ENCODE results near the gene PTPRR. TPM values are rescaled to one million over a fixed set of nuclear protein-coding genes. Genes with fewer than 3 reads are reported as not detected.

Gene PTPRR
- total and polyA plus RNA-seq, 4 donors, result 0.02 to 0.08 TPM; not detected in 2

DNA sequence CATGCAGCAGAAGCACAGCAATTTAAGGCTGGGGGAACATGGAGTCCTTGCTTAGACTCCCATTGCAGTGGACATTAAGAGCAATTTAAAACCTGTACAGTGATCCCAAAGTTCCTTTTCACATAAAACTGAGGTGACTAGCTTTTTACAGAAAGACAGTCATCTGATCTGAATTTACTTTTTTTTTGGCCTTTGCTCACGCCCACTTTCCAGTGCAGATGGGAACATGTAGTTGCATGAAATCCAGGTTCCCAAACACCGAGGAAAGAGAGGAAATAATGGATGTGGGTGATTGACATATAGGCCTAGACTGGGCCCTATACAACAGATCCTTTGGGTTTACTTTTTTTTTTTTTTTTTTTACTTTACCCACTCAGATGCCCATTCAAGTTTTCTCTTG is 156.9 kb downstream of the PTPRR start:
- TF ChIP-seq, protein P1, sequence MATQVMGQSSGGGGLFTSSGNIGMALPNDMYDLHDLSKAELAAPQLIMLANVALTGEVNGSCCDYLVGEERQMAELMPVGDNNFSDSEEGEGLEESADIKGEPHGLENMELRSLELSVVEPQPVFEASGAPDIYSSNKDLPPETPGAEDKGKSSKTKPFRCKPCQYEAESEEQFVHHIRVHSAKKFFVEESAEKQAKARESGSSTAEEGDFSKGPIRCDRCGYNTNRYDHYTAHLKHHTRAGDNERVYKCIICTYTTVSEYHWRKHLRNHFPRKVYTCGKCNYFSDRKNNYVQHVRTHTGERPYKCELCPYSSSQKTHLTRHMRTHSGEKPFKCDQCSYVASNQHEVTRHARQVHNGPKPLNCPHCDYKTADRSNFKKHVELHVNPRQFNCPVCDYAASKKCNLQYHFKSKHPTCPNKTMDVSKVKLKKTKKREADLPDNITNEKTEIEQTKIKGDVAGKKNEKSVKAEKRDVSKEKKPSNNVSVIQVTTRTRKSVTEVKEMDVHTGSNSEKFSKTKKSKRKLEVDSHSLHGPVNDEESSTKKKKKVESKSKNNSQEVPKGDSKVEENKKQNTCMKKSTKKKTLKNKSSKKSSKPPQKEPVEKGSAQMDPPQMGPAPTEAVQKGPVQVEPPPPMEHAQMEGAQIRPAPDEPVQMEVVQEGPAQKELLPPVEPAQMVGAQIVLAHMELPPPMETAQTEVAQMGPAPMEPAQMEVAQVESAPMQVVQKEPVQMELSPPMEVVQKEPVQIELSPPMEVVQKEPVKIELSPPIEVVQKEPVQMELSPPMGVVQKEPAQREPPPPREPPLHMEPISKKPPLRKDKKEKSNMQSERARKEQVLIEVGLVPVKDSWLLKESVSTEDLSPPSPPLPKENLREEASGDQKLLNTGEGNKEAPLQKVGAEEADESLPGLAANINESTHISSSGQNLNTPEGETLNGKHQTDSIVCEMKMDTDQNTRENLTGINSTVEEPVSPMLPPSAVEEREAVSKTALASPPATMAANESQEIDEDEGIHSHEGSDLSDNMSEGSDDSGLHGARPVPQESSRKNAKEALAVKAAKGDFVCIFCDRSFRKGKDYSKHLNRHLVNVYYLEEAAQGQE (IDR thresholded peaks at IDR 0.05), result no peak
- TF ChIP-seq, protein P2, sequence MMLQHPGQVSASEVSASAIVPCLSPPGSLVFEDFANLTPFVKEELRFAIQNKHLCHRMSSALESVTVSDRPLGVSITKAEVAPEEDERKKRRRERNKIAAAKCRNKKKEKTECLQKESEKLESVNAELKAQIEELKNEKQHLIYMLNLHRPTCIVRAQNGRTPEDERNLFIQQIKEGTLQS (IDR thresholded peaks at IDR 0.05), result no peak
- no peak for TF ChIP-seq JUND (IDR thresholded peaks at IDR 0.05)
- TF ChIP-seq FOXA2 (IDR thresholded peaks at IDR 0.05), result no peak
- no peak for TF ChIP-seq TAF1 (conservative IDR thresholded peaks at IDR 0.05)
- Histone ChIP-seq H3K36me3 (ENCODE audit: control insufficient read depth in 4 of 4, insufficient read depth in 3 of 4, low read depth in 1 of 4, low read length in 3 of 4) (no peaks in the 10 kb centered on the region), H3K9me3 (ENCODE audit: control insufficient read depth in 4 of 4, low read length in 3 of 4) (no peaks in the 10 kb centered on the region), H3K9ac (ENCODE audit: low read depth in 1 of 2, low read length in 2 of 2) (no peak overlapping the region), H3K27me3 (ENCODE audit: control insufficient read depth in 4 of 4, insufficient read depth in 4 of 4, low read length in 3 of 4) (peaks cover 0 to 2% (median 0%) of the 10 kb centered on the region in 4 donors), H3K4me3 (ENCODE audit: low read depth in 1 of 3, low read length in 3 of 3) (no peak overlapping the region), H3K4me1 (ENCODE audit: control insufficient read depth in 4 of 4, insufficient read depth in 4 of 4, low read length in 3 of 4) (no peaks in the 10 kb centered on the region), H3K27ac (ENCODE audit: low read depth in 1 of 2, low read length in 2 of 2) (no peak overlapping the region)
- WGBS, result 80% methylated on average over 2 of the region's 2 CpGs
- DNase-seq (ENCODE audit: low spot score), result no peak

DNA sequence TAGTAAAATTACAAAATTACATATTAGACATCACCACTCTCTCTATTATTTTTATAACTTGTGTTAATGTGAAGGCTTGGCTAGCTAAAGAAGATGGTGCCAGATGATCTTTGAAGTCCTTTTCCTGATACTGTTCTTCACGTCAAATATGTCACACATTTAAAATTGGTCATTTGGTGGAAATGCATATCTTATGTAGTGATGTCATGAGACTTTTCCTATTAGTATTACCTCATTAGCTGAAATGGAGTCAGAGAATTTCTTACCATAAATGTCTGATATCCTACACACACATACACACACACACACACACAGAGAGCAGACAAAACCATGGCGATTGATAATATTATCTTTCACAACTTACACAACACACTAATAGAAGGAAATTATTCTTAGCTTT is 158.5 kb downstream of the PTPRR start:
- no peak for DNase-seq (ENCODE audit: low spot score)
- 82% methylated on average over 2 of the region's 2 CpGs for WGBS
- H3K27ac ChIP-seq (ENCODE audit: low read depth in 1 of 2, low read length in 2 of 2), result no peak overlapping the region

More for the DNA sequence above, 158.5 kb downstream of the PTPRR start:
- Histone ChIP-seq H3K36me3 (ENCODE audit: control insufficient read depth in 4 of 4, insufficient read depth in 3 of 4, low read depth in 1 of 4, low read length in 3 of 4) (no peaks in the 10 kb centered on the region), H3K27me3 (ENCODE audit: control insufficient read depth in 4 of 4, insufficient read depth in 4 of 4, low read length in 3 of 4) (peaks cover 0 to 2% (median 0%) of the 10 kb centered on the region in 4 donors), H3K4me3 (ENCODE audit: low read depth in 1 of 3, low read length in 3 of 3) (no peak overlapping the region), H3K9ac (ENCODE audit: low read depth in 1 of 2, low read length in 2 of 2) (no peak overlapping the region), H3K9me3 (ENCODE audit: control insufficient read depth in 4 of 4, low read length in 3 of 4) (no peaks in the 10 kb centered on the region), H3K4me1 (ENCODE audit: control insufficient read depth in 4 of 4, insufficient read depth in 4 of 4, low read length in 3 of 4) (no peaks in the 10 kb centered on the region)
- TF ChIP-seq FOXA1 (IDR thresholded peaks at IDR 0.05), result no peak
- TF ChIP-seq SP1 (IDR thresholded peaks at IDR 0.05), result no peak
- no peak for TF ChIP-seq HNF4G (IDR thresholded peaks at IDR 0.05)
- TF ChIP-seq HNF4A (conservative IDR thresholded peaks at IDR 0.05), result no peak
- no peak for TF ChIP-seq RAD21 (IDR thresholded peaks at IDR 0.05)
- no peak for TF ChIP-seq JUND (IDR thresholded peaks at IDR 0.05)
- TF ChIP-seq, protein P1 (IDR thresholded peaks at IDR 0.05), result no peak
- no peak for TF ChIP-seq RXRA (IDR thresholded peaks at IDR 0.05)
- TF ChIP-seq, protein P3, sequence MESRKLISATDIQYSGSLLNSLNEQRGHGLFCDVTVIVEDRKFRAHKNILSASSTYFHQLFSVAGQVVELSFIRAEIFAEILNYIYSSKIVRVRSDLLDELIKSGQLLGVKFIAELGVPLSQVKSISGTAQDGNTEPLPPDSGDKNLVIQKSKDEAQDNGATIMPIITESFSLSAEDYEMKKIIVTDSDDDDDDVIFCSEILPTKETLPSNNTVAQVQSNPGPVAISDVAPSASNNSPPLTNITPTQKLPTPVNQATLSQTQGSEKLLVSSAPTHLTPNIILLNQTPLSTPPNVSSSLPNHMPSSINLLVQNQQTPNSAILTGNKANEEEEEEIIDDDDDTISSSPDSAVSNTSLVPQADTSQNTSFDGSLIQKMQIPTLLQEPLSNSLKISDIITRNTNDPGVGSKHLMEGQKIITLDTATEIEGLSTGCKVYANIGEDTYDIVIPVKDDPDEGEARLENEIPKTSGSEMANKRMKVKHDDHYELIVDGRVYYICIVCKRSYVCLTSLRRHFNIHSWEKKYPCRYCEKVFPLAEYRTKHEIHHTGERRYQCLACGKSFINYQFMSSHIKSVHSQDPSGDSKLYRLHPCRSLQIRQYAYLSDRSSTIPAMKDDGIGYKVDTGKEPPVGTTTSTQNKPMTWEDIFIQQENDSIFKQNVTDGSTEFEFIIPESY (IDR thresholded peaks at IDR 0.05), result no peak
- TF ChIP-seq NR2F2 (IDR thresholded peaks at IDR 0.05), result no peak
- TF ChIP-seq, protein P4, sequence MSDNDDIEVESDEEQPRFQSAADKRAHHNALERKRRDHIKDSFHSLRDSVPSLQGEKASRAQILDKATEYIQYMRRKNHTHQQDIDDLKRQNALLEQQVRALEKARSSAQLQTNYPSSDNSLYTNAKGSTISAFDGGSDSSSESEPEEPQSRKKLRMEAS (IDR thresholded peaks at IDR 0.05), result no peak
- no peak for TF ChIP-seq TAF1 (conservative IDR thresholded peaks at IDR 0.05)
- TF ChIP-seq, protein P2 (IDR thresholded peaks at IDR 0.05), result no peak
- no peak for TF ChIP-seq FOXA2 (IDR thresholded peaks at IDR 0.05)
- TF ChIP-seq GABPA (IDR thresholded peaks at IDR 0.05 in 1 of 2, conservative IDR thresholded peaks at IDR 0.05 in 1 of 2), result no peak
- TF ChIP-seq, protein P5, sequence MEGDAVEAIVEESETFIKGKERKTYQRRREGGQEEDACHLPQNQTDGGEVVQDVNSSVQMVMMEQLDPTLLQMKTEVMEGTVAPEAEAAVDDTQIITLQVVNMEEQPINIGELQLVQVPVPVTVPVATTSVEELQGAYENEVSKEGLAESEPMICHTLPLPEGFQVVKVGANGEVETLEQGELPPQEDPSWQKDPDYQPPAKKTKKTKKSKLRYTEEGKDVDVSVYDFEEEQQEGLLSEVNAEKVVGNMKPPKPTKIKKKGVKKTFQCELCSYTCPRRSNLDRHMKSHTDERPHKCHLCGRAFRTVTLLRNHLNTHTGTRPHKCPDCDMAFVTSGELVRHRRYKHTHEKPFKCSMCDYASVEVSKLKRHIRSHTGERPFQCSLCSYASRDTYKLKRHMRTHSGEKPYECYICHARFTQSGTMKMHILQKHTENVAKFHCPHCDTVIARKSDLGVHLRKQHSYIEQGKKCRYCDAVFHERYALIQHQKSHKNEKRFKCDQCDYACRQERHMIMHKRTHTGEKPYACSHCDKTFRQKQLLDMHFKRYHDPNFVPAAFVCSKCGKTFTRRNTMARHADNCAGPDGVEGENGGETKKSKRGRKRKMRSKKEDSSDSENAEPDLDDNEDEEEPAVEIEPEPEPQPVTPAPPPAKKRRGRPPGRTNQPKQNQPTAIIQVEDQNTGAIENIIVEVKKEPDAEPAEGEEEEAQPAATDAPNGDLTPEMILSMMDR (IDR thresholded peaks at IDR 0.05; ENCODE audit: low read depth, low read length, missing input control), result no peak
- no peak for TF ChIP-seq EGR1 (IDR thresholded peaks at IDR 0.05; ENCODE audit: low read depth in 2 of 2)
- TF ChIP-seq YY1 (IDR thresholded peaks at IDR 0.05), result no peak

Measured in liver (tissue), 9 donors.